Stimulated activated CD8-positive, alpha-beta memory T cell treated with anti-CD3 and anti-CD28 coated beads, Interleukin-12 subunit alpha, Interleukin-12 subunit beta, amount 100 ng/mL, for 24 hours (primary cell): ENCODE data around the gene LMTK2.
A peak's percentile ranks its signal among the peaks of the same experiment; 100 is the strongest.

Experiments
- DNase-seq: peaks from one replicate; pipeline ENCODE4 v3.0.0-alpha.2; 2020; ENCODE audit errors: extremely low read depth

LMTK2 gene

DNA sequence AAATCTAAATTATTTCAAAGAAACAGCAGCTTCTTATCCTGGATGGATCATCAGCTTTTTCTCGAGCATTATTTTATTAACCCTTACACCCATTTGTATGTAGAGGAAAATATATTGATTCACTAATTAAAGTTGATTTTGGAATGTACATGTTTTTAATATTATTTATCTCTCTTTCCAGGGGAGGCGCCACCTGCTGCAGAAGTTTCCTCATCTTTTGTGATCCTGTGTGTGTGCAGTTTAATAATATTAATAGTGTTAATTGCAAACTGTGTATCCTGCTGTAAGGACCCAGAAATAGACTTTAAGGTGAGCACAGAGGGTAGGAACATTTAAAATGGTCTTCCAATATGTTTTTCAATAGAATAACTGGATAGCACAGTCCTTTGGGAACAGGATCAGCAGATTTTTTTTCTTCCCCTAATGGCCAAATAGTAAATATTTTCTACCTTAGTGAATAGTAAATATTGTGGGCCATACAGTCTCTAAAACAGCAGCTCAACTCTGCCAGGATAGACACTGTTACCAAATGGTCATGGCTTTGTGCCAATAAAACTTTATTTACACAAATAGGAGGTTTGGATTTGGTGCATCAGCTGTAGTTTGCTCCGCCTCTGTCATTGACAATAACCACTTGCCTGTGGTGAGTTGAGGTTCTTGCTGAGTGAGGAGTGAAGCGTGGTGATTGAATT is 30.6 kb downstream of the LMTK2 start:
- DNase-seq = no peak

DNA sequence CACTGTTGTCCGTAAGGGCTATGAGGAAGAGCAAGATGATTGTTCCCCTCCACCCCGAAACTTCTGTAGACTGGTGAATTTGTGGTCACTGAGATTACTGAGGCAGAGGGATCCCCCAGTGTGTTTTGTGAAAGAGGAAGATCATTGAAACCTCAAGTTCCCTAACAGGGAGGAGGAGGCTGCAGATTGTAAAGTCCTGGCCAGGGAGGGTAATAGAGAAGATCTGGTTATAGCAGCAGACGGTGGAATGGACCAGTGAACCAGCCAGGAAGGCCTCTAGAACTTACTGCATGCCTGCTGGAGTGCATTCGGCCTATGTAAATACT is 31.1 kb downstream of the LMTK2 start:
- DNase-seq = no peak

DNA sequence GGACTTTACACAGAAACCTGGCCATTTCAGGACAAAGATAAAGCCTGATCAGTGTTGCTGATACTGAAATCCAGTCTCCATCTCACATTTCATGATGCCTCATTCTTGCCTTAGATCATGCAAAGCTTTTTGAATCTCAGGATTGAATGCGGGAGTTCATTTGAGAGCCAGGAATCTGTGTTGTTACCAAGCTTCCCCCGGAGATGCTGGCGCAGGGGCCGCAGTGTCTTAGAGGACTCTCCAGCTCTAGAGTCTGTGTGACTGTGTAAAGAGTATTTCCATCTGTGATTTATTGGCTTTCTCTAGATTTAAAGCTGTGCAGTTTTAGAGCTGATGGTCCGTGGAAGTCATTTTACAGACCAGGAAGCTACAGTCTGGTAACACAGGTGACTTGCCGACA is 32.0 kb downstream of the LMTK2 start:
- no peak for DNase-seq

DNA sequence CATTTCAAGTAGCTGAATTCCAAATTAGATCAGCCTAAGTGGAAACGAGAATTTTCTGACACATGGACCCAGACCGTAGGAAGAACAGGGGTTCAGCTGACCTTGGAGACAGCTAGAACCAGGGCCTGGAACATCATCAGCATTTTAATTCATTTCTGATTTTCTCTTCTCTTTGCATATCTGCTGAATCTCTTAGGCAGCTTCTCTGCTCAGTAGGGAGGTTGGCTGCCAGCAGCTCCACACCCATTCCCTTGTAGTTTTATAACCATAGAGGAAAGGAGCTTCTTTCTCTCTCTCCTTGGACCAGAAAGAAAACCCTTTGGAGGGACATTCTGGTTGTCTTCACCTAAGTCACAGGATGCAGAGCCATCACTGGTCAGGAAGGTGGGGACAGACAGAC is 36.0 kb downstream of the LMTK2 start:
- DNase-seq = no peak

DNA sequence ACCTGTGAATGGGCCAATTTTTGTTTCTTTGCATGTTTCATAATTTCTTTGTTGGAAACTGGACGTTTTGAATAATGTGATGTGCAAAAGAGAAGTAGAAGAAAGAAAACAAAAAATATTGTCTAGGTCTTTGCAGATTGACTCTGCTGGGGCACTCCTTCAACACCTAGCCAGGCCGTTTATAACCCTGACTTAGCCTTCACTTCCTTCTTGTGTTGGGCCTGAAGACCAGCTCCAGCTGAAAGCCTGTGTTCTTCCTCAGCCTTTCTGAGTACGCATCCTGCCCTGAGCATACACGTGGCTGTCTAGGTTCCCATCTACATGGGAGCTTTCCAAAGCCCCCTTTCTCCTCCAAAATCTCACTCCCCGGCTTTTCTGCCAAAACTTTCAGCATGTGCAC is 41.9 kb downstream of the LMTK2 start:
- no peak for DNase-seq

DNA sequence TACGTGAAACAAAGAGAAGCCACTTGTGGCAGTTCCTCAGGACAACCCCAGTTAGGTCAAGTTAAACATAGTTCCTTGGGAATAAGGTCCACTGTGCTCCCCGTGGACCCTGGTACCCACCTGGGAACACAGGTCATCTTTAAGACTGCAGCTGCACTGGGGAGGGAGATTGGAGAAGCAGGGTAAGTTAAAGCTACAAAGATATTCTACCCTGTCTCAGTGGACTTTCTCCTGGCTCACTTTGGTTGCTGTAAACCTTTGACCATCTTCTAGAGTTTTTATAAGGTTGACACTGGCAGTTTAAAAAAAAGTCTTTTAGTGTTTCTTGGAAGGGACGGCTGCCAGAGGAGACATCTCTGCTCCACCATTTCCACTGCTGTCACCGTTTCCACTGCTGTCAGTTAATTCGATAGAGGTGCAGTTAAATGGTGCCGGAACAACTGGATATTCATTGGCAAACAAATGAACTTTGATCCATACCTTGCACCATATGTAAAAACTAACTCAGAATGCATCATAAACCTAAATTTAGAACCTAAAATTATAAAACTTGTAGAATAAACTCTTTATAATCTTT is 42.5 kb downstream of the LMTK2 start:
- no peak for DNase-seq

DNA sequence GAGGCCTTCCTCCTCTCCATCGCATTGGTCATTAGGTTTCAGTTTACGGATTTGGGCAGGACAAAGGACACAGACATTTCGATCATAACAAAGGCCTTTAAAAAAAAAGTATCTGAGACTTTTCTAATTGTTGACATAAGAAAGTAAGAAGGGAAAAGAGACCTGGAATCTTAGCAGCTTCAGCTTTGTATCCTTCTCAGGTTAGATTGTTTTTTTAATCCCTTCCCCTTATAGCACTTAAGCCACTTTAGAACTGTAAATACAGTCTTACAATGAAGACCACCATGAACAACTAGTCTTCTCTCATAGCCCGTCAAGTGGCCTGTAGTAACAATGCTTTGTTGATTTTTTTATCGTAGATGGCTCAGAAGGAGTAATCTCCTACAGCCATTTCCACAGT is 45.2 kb downstream of the LMTK2 start:
- DNase-seq = no peak

DNA sequence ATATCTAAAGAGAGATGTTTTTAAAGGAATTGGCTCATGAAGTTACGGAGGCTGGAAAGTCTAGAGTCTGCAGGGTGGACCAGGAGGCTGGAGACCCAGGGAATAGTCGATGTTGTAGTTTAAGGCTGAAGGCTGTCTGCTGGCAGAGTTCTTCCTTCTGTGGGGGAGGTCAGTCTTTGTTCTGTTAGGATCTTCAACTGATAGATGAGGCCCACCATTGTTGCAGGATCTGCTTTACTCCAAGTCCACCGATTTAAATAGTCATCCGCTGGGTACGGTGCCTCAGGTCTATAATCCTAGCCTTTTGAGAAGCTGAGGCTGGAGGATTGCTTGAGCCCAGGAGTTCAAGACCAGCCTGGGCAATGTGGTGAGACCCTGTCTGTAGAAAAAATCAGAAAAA is 50.0 kb downstream of the LMTK2 start:
- DNase-seq = no peak

DNA sequence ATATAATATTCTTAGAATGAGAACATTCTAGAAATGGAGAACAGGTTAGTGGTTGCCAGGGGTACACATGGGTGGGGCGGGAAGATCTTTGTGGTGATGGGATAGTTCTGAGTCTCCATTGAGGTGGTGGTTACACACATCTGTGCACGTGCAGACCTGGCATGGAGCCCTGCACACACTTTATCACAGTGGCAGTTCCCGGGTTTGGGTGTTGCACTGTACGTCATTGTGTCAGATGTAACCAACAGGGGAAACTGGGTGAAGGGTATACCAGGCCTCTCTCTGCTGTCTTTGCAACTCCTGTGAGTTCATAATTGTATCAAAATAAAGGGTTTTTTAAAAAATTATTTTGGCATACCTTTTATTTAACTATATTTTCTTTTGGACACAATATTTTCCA is 51.1 kb downstream of the LMTK2 start:
- no peak for DNase-seq

DNA sequence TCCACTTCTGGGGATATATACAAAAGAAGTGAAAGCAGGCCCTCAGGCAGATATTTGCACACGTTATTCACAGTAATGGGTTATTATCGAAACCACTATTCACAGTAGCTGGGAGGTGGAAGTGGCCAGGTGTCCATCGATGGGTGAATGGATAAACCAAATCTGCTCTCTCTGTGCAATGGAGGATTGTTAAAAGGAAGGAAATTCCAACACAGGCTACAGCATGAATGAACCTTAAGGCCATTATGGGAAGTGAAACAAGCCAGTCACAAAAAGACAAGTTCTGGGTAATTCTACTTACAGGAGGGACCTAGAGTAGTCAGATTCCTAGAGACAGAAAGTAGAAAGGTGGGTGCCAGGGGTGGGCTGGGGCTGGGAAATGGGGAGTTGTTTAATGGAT is 56.1 kb downstream of the LMTK2 start:
- no peak for DNase-seq

DNA sequence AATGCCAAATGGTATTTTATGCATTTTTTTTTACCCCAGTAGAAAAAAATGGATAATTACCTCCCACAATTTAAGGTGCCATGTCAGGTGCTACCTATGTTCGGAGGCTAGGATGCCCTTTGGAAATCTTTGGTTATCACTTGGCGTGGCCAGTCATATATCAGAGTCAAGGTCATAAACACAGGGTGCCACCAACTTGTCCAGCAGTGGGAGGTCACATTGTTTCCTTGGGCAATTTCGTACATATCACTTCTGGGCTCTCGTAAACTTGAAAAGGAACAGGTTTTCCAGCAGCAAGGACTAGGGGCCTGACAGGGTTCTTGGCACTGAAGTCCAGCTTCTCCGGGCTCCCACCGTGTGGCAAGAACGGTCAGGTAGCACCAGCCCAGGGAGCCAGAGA is 56.6 kb downstream of the LMTK2 start:
- DNase-seq = no peak

DNA sequence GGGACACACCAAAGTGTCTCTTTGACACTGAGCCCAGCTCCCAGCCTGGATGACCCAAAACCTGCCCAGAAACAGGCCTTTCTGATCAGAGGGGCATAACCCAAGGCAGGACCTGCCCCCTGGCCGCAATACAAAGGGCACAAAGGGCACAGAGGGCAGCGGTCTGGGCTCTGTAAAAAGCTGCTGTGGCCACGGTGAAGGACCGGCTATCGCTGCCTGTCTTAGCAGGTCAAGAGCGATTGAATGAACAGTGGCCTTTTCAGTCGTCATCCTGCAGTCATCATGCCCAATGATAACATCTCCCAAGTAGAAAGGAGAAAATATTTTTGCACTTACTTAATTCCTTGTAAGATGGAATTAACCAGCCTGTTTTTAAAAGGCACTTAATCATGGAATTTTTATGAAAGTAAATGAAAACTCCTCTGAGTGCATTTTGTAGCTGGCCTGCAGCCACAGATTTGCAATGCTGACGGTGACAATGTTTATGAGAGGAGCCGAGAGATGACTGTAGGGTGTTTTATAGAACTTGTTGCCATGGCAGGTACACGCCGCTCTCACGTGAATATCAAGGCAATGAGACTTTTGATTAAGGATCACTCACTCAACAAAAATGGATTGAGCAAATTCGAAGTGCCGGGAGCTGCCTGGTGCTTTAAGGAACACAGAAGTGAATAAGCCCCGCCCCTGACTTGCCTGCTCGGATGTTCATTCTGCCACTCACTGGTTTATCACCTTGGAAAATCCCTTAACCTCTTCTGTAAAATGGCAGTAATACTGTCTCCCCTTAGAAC is 57.2 kb downstream of the LMTK2 start:
- DNase-seq = no peak

DNA sequence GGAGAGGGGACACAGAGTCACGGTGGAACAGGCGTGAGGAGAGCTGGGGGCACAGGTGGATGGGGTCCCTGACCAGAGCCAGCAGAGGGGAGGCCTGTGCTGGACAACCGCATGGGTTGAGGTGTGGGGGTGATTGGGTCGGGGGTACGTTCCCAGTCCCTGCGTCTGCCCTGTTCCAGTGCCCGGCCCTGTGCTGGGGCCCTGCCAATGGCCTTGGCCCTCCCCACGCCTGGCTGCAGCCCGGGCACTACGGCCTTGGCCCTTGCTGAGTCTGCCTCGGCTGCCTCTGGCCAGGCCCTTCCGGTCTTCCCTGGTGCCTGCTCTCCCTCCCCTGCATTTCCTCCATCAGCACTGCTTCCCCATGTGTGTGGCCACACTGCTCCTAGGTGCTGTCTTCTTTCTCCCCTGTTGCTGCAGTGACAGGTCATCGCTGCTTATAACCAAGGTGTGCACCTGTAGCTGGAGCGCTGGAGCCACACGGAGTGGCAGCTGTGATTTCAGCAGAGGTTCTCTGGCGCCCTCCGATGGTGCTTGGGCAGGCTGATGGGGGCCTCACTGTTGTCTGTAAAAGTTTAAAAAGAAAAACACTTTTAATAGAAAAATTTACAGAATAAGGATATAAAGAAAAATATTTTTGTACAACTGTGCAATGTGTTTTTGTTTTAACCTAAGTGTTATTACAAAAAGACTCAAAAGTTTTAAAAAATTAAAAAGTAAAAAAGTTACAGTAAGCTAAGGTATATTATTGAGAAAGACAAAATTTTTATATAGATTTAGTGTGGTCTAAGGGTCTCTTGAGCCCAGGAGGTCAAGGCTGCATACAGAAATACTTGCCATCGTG is 59.4 kb downstream of the LMTK2 start:
- DNase-seq = no peak

DNA sequence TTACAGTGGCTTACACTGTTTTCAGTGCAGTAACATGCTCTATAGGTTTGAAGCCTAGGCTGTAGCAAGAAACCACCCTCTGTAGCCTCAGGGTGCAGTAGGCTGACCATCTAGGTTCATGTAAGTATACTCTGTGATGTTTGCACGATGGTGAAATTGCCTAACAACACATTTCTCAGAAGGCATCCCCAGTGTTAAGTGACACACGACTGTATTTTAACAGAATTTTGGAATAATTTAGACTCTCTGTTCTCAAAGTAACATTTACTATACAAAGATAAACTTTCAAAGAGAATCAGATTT is 60.0 kb downstream of the LMTK2 start:
- no peak for DNase-seq

DNA sequence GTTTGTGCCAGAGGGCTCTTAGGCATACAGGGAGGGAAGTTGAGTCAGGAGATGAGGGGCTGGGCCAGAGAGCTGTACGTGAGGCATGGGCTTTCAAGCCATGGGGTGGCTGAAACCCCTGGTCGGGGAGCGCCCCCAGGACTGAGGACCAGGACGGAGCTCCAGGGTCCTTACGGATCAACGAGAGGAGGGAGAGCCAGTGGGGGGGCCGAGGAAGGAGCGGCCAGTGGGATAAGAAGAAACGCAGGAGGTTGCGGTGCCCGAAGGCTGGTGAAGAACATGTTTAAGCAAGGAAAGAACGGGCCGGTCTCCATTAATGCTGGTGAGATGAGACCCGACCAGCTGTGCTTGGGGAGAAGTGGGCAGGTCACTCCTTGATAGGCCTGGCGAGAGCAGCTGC is 61.0 kb downstream of the LMTK2 start:
- DNase-seq = no peak

DNA sequence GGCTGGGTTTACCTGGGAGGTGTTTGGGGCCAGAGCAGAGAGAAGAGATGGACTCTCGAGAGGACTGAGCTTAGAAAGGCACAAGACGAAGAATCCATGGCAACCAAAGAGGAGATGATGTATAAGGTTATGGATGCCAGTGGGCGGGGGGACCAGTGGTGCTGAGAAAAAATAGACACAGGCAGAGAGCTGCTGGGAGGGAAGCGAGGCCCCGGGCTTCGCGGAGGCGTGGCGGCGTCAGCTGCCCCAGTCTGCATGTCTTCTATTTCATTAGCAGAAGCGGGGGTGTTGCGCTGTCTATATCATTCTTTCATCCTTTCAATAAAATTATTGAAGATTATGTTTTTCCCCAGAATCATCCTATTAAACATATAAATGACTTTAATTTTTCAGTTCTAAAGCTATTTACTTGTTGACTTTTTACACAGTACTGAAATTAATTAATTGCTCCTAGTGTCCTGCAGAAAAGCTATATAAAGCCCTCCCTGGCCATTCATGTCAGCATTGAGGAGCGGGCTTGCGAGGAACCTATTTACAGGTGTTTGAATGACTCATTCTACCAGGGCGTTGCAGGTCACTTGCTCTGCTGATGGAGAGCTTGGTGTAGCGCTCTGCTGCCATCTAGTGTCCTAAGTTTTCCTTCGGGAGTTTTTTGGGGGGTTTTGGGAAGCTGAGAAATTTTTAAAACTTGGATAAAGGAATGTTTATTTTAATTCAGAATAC is 61.7 kb downstream of the LMTK2 start:
- DNase-seq = peak; percentile 16

DNA sequence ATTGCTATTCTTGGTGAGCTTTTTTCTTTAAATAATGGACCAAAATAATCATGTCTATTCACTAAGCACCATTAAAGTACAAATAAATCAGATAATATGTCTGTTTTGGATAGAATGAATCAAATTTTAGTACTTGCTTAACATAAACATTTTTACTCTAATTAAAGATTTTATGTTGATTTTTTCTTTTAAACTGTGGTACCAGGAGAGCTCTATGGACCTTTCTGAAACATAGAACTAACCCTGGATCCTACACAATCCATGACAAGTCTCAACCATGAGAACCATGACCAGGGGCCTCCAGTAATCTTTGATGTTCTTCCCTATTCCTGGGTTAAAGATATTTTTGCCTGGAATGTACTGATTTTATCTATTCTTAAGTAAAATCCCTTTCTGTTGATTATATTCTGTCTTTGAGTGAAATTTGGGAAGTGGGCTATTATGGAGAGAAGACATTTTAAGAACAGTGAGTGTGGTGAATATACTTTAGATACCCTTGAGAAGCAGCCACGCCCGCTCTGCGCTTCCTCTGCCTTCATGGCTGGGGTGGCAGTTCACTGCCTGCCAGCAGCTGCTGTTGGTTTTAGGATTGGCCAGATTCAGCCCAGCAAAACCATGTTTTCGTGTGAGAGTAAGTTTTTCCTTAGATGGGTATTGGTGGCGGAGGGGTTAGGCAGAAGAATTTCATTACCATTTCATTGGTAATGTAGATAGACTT is 62.4 kb downstream of the LMTK2 start:
- DNase-seq = no peak

DNA sequence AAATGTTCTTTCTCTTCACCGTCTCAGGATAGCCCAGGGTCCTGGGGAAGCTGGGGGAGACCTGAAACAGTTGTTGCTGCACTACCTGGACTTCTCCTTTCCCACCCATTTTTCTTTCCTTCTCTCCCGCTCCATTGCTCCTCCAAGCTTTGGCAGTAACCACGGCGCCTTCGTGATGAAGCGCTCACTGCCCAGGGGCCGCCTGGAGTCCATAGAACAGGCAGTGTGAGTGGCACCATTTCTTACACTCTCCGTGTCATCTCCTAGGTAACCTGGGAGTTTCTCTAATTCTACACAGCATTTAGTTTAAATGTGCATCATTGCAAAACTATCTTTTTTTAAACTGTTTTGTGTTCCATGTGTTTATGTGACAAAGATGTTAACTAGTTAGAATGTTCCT is 64.3 kb downstream of the LMTK2 start:
- no peak for DNase-seq

DNA sequence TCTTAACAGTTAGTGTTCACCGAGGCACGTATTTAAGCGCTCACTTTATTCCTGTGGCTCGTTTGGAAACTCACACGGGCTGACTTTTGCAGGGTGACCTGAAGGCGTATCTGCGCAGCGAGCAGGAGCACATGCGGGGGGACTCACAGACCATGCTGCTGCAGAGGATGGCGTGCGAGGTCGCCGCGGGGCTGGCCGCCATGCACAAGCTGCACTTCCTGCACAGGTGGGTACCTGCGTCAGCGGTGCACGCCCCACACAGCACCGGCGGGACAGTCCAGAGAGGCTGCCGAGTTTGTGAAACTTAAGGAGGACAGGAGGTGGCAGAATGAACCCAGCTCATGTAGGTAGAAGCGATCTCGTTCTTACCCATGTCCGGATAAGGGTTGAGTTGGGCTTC is 64.8 kb downstream of the LMTK2 start:
- no peak for DNase-seq

DNA sequence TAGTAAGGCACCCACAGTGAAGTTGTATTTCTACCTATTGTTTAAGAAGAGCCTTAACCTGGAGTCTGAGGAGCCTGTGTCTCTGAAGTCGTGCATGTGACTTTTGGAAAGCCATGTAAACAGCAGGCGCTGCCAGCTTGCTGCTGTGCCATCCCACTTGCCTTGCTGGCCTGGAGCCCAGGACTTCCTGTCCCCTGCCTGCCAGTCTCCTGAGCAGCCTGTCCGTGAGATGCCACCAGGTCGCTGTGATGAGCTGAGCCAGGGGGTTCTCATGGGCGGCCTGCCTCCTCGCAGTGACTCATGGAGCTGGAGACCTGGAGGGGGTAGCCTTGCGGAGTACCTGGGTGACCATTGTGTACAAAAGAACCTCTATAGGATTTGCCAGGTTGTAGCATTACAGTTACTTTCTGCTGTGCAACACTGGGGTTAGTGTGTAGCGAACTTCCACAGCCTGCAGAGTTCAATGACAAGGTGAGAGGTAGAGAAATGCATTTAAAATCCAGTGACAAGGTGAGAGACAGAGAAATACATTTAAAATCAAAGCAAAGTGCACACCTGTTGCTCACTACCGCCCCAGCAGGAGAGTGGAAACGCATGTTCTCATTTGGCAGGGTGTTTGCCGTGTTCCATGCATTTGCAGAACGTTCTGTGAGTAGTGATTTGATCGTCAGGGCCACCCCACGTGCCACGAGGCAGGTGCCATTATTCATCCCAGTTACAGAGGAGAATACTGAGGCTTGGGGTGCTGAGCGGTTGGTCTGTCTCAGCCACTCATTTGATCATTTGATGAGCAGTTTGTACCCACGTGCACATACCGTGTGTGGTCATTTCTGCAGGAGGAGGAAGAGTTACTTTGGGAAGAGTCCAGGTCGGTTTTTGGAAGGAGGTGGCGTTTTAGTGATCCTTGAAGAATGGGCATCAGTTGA is 67.9 kb downstream of the LMTK2 start:
- DNase-seq = no peak
